ENCODE measurements around the gene NOS2.

The NOS2 gene

GRCh38 chr17:27818401-27819105 is 18.2 kb upstream of the NOS2 start:
- no peak for DNase-seq

- no peak for DNase-seq
These were observed 17.4 kb upstream of the NOS2 start for GRCh38 chr17:27817731-27818130.

- DNase-seq: no peak
These were observed 16.6 kb upstream of the NOS2 start for GRCh38 chr17:27816946-27817345.

- DNase-seq: no peak
These were observed 11.6 kb upstream of the NOS2 start for GRCh38 chr17:27811961-27812360.

- no peak for DNase-seq
These were observed 10.7 kb upstream of the NOS2 start for GRCh38 chr17:27810902-27811557.

- DNase-seq: no peak
These were observed 10.0 kb upstream of the NOS2 start for GRCh38 chr17:27810211-27810901.

GRCh38 chr17:27809555-27809954 is 9.2 kb upstream of the NOS2 start:
- DNase-seq: no peak

- DNase-seq: no peak
These were observed 8.3 kb upstream of the NOS2 start for GRCh38 chr17:27808628-27809027.

- DNase-seq: peak; percentile 32
These were observed 7.5 kb upstream of the NOS2 start for GRCh38 chr17:27807567-27808470.

- DNase-seq: peak; percentile 74
These were observed 5.3 kb upstream of the NOS2 start for GRCh38 chr17:27805520-27806146.

- no peak for DNase-seq
These were observed 3.8 kb upstream of the NOS2 start for GRCh38 chr17:27804113-27804512.

GRCh38 chr17:27802962-27803680 is 2.8 kb upstream of the NOS2 start:
- DNase-seq: no peak

GRCh38 chr17:27802033-27802432 is 1.7 kb upstream of the NOS2 start:
- no peak for DNase-seq

GRCh38 chr17:27798376-27798775 is 2.0 kb downstream of the NOS2 start:
- no peak for DNase-seq

GRCh38 chr17:27797390-27798091 is 2.8 kb downstream of the NOS2 start:
- no peak for DNase-seq

GRCh38 chr17:27793906-27794569 is 6.3 kb downstream of the NOS2 start:
- no peak for DNase-seq

- DNase-seq: no peak
These were observed 7.0 kb downstream of the NOS2 start for GRCh38 chr17:27793168-27793905.

GRCh38 chr17:27792095-27792494 is 8.2 kb downstream of the NOS2 start:
- no peak for DNase-seq

- DNase-seq: no peak
These were observed 11.4 kb downstream of the NOS2 start for GRCh38 chr17:27788919-27789318.
